IMR-90 (cell line): ENCODE results near the gene OGFOD3. TPM values are rescaled to one million over a fixed set of nuclear protein-coding genes. Genes with fewer than 3 reads are reported as not detected.

Experiments
- ATAC-seq: fragments of 200-7000 bp; cut with Tn5 transposase; 2 replicates; pipeline ENCODE4 v1.9.1; 2020; ENCODE audit warnings: low read depth, mild to moderate bottlenecking, moderate library complexity
- BruUV-seq: library from RNA; stranded (reverse); fragments of 400-500 nt; replicated peaks from 2 replicates; lab custom pipeline; 2021; lab: Mats Ljungman, UMichigan
- CTCF ChIA-PET: fragments of 300-600 bp; formaldehyde crosslinking; extraction: SDS; loops from one replicate; lab custom pipeline; 2021; ENCODE audit warnings: antibody characterized with exemption; lab: Yijun Ruan, JAX
- POLR2A ChIA-PET: fragments of 300-600 bp; sonication (Branson Sonifier 250); formaldehyde crosslinking; loops from one replicate; lab custom pipeline; 2022; ENCODE audit warnings: antibody characterized with exemption; ENCODE audit not compliant: unreplicated experiment; lab: Charles Lee
- DNase-seq: peaks from one replicate; pipeline ENCODE4 v3.0.0; 2013
- H2AFZ ChIP-seq: replicated peaks from 2 replicates; pipeline ENCODE3; 2013; ENCODE audit warnings: low read length, mild to moderate bottlenecking; ENCODE audit not compliant: poor library complexity
- H2AK5ac ChIP-seq: 2 replicates; pipeline ENCODE4 v1.6.1; 2013; ENCODE audit warnings: low read depth, low read length, inconsistent platforms
- H2AK9ac ChIP-seq: replicated peaks from 2 replicates; pipeline ENCODE3; 2013; ENCODE audit warnings: mild to moderate bottlenecking, low read depth, low read length, moderate library complexity; ENCODE audit not compliant: poor library complexity
- H2BK120ac ChIP-seq: 2 replicates; pipeline ENCODE4 v1.6.1; 2013; ENCODE audit warnings: low read depth, low read length, inconsistent platforms
- H2BK15ac ChIP-seq: 3 replicates; pipeline ENCODE4 v1.6.1; 2013; ENCODE audit warnings: low read depth, low read length, inconsistent platforms
- H2BK20ac ChIP-seq: 2 replicates; pipeline ENCODE4 v1.6.1; 2013; ENCODE audit warnings: low read depth, mild to moderate bottlenecking, inconsistent platforms, low read length, moderate library complexity
- H2BK5ac ChIP-seq: 2 replicates; pipeline ENCODE4 v1.6.1; 2013; ENCODE audit warnings: mild to moderate bottlenecking, low read depth, low read length, inconsistent platforms; ENCODE audit not compliant: poor library complexity, severe bottlenecking
- H3K14ac ChIP-seq: replicated peaks from 2 replicates; pipeline ENCODE4 v1.6.1; 2013; ENCODE audit warnings: low read depth, low read length, inconsistent platforms
- H3K18ac ChIP-seq: 2 replicates; pipeline ENCODE4 v1.6.1; 2013; ENCODE audit warnings: low read depth, low read length, control low read depth
- H3K23ac ChIP-seq: 2 replicates; pipeline ENCODE4 v1.6.1; 2013; ENCODE audit warnings: low read depth, low read length, inconsistent platforms
- H3K27ac ChIP-seq: 2 replicates; pipeline ENCODE4 v1.5.1; 2013; ENCODE audit warnings: mild to moderate bottlenecking, control low read depth, low read length; ENCODE audit not compliant: insufficient read depth
- H3K27me3 ChIP-seq: 2 replicates; pipeline ENCODE4 v1.6.1; 2013; ENCODE audit warnings: low read length; ENCODE audit not compliant: control insufficient read depth, insufficient read depth
- H3K36me3 ChIP-seq: 2 replicates; pipeline ENCODE4 v1.6.1; 2013; ENCODE audit warnings: low read length, mixed read lengths; ENCODE audit not compliant: control insufficient read depth, insufficient read depth
- H3K4ac ChIP-seq: 2 replicates; pipeline ENCODE4 v1.6.1; 2013; ENCODE audit warnings: low read depth, low read length, inconsistent platforms
- H3K4me1 ChIP-seq: 2 replicates; pipeline ENCODE4 v1.6.1; 2013; ENCODE audit warnings: low read length, mixed read lengths; ENCODE audit not compliant: control insufficient read depth, insufficient read depth
- H3K4me2 ChIP-seq: 2 replicates; pipeline ENCODE4 v1.6.1; 2013; ENCODE audit warnings: low read depth, mild to moderate bottlenecking, control low read depth, low read length, moderate library complexity
- H3K4me3 ChIP-seq: 2 replicates; pipeline ENCODE4 v1.5.1; 2013; ENCODE audit warnings: low read depth, mild to moderate bottlenecking, control low read depth, low read length, moderate library complexity; ENCODE audit not compliant: insufficient read depth
- H3K56ac ChIP-seq: 2 replicates; pipeline ENCODE4 v1.6.1; 2013; ENCODE audit warnings: low read length, inconsistent platforms; ENCODE audit not compliant: insufficient read depth; ENCODE audit errors: extremely low read depth
- H3K79me1 ChIP-seq, 2 experiments: 2 replicates each; pipeline ENCODE4 v1.6.1; 2013; ENCODE audit warnings: low read length in 2 of 2, inconsistent platforms in 1 of 2, low read depth in 1 of 2
- H3K9ac ChIP-seq: 2 replicates; pipeline ENCODE4 v1.6.1; 2013; ENCODE audit warnings: low read depth, low read length, control low read depth
- H3K9me1 ChIP-seq: 2 replicates; pipeline ENCODE4 v1.6.1; 2013; ENCODE audit warnings: low read length, inconsistent platforms; ENCODE audit not compliant: insufficient read depth
- H3K9me3 ChIP-seq: 2 replicates; pipeline ENCODE4 v1.6.1; 2013; ENCODE audit warnings: low read length; ENCODE audit not compliant: control insufficient read depth, insufficient read depth
- H4K20me1 ChIP-seq: 2 replicates; pipeline ENCODE4 v1.6.1; 2013; ENCODE audit warnings: low read length, inconsistent platforms; ENCODE audit not compliant: insufficient read depth
- H4K5ac ChIP-seq: 2 replicates; pipeline ENCODE4 v1.6.1; 2013; ENCODE audit warnings: mild to moderate bottlenecking, low read depth, low read length, control low read depth
- H4K8ac ChIP-seq, 2 experiments: 2 replicates each; pipeline ENCODE4 v1.6.1; 2013; ENCODE audit warnings: low read depth in 2 of 2, low read length in 2 of 2, control low read depth in 1 of 2, inconsistent platforms in 1 of 2
- H4K91ac ChIP-seq: 2 replicates; pipeline ENCODE4 v1.6.1; 2013; ENCODE audit warnings: low read depth, low read length, inconsistent platforms; ENCODE audit not compliant: insufficient read depth
- BHLHE40 ChIP-seq: fragments of 150-350 bp; IDR thresholded peaks from 2 replicates; pipeline ENCODE4 v1.6.1; 2016; ENCODE audit warnings: mild to moderate bottlenecking, low read depth, low read length
- CEBPB ChIP-seq: IDR thresholded peaks from 2 replicates; pipeline ENCODE4 v1.6.1; 2012; ENCODE audit warnings: low read depth, low read length, improper control_type of control experiment
- CHD1 ChIP-seq: IDR thresholded peaks from 2 replicates; pipeline ENCODE4 v1.6.1; 2012; ENCODE audit warnings: low read depth, low read length, improper control_type of control experiment
- CTCF ChIP-seq: conservative IDR thresholded peaks from 2 replicates; pipeline ENCODE4 v1.5.1; 2012; ENCODE audit warnings: mild to moderate bottlenecking, low read depth, low read length, improper control_type of control experiment
- ELK1 ChIP-seq: fragments of 150-350 bp; IDR thresholded peaks from 2 replicates; pipeline ENCODE4 v1.6.1; 2016; ENCODE audit warnings: low read depth, mild to moderate bottlenecking, low read length, moderate library complexity, borderline replicate concordance
- FOS ChIP-seq: fragments of 150-350 bp; IDR thresholded peaks from 2 replicates; pipeline ENCODE4 v1.6.1; 2016; ENCODE audit warnings: low read depth, low read length
- MAFK ChIP-seq: IDR thresholded peaks from 2 replicates; pipeline ENCODE4 v1.6.1; 2012; ENCODE audit warnings: low read depth, low read length, improper control_type of control experiment
- MAZ ChIP-seq: IDR thresholded peaks from 2 replicates; pipeline ENCODE4 v1.6.1; 2012; ENCODE audit warnings: low read depth, mild to moderate bottlenecking, low read length, improper control_type of control experiment, moderate library complexity, borderline replicate concordance
- MXI1 ChIP-seq: IDR thresholded peaks from 2 replicates; pipeline ENCODE4 v1.6.1; 2012; ENCODE audit warnings: low read depth, mild to moderate bottlenecking, low read length, moderate library complexity, borderline replicate concordance
- NFE2L2 ChIP-seq: fragments of 150-350 bp; IDR thresholded peaks from 2 replicates; pipeline ENCODE4 v1.6.1; 2016; ENCODE audit warnings: low read depth, mild to moderate bottlenecking, low read length
- POLR2A ChIP-seq: IDR thresholded peaks from 2 replicates; pipeline ENCODE4 v1.6.1; 2012; ENCODE audit warnings: mild to moderate bottlenecking, low read depth, low read length
- RAD21 ChIP-seq: IDR thresholded peaks from 2 replicates; pipeline ENCODE4 v1.6.1; 2012; ENCODE audit warnings: low read length, improper control_type of control experiment
- RCOR1 ChIP-seq: IDR thresholded peaks from 2 replicates; pipeline ENCODE4 v1.6.1; 2012; ENCODE audit warnings: mild to moderate bottlenecking, low read length, improper control_type of control experiment; ENCODE audit not compliant: insufficient replicate concordance
- RFX5 ChIP-seq: IDR thresholded peaks from 2 replicates; pipeline ENCODE4 v1.8.0; 2012; ENCODE audit warnings: low read depth, mild to moderate bottlenecking, low read length, moderate library complexity
- SMC3 ChIP-seq: fragments of 150-350 bp; IDR thresholded peaks from 2 replicates; pipeline ENCODE4 v1.6.1; 2016; ENCODE audit warnings: low read depth, mild to moderate bottlenecking, antibody characterized with exemption, low read length, moderate library complexity
- WGBS, 2 experiments: methylation state at CpG; one replicate each; pipeline versions ENCODE4 v1.1.5 to v1.1.7; 2013; ENCODE audit warnings: missing lambda C conversion rate in 2 of 2; ENCODE audit not compliant: insufficient read length in 1 of 2; ENCODE audit errors: extremely low coverage in 2 of 2; 5-methylcytosine and 5-hydroxymethylcytosine counted together
- dilution Hi-C: fragments of 300-500 bp; cut with HindIII; formaldehyde crosslinking; loops from one replicate; pipeline ENCODE4 v1.14.3; 2018; ENCODE audit warnings: low sequenced_read_pairs; ENCODE audit not compliant: unreplicated experiment
- in situ Hi-C: fragments of 300-500 bp; cut with MboI; formaldehyde crosslinking; loops from 3 replicates; pipeline ENCODE4 v1.14.3; 2019; ENCODE audit warnings: low sequenced_read_pairs, inconsistent platforms, mixed read lengths
- intact Hi-C: fragments of 100-400 bp; cut with micrococcal nuclease; formaldehyde crosslinking; loops from 2 replicates; pipeline ENCODE4 v1.10.0; 2022
- polyA plus RNA-seq, 3 experiments: library from polyadenylated mRNA; depleted of rRNA; stranded (reverse); fragments of >200 nt; gene quantifications; 2 replicates each; pipeline ENCODE4 v1.2.3, GENCODE V29; 2012; ENCODE audit warnings: low replicate concordance in 1 of 3
- total RNA-seq: library from RNA; depleted of rRNA; stranded (reverse); fragments of >200 nt; gene quantifications from 2 replicates; pipeline ENCODE4 v1.2.3, GENCODE V29; 2012

Gene OGFOD3
- total and polyA plus RNA-seq, 2 of the 4 experiments (the other 2 are of a cell fraction), result 25.3 to 33.4 TPM

- no peak overlapping the region for H3K14ac ChIP-seq
- DNase-seq (no peak), ATAC-seq (no peak)
- no peak overlapping the region for H2AFZ ChIP-seq
- no peak overlapping the region for H3K23ac ChIP-seq
- H2AK5ac ChIP-seq, result no peak overlapping the region
- TF ChIP-seq FOS (no peak), RCOR1 (no peak), MXI1 (no peak), MAFK (no peak), CEBPB (no peak), POLR2A (no peak), NFE2L2 (no peak), RFX5 (no peak), RAD21 (no peak), ELK1 (no peak), CHD1 (no peak), MAZ (no peak), SMC3 (no peak), BHLHE40 (no peak), CTCF (no peak)
- no peak overlapping the region for H2AK9ac ChIP-seq
- no peak overlapping the region for H3K27ac ChIP-seq
- H3K36me3 ChIP-seq, result peaks cover 2% of the 10 kb centered on the region; the same call in 1 of the 2 replicates
- ChIA-PET CTCF (no interaction called here), POLR2A (no interaction called here)
- in situ Hi-C loops (no loop called here), intact Hi-C loops (no loop called here), dilution Hi-C loops (no loop called here)
- H2BK120ac ChIP-seq, result no peak overlapping the region
- H2BK20ac ChIP-seq, result no peak overlapping the region
- H4K91ac ChIP-seq, result no peak overlapping the region
- peaks cover 4% of the 10 kb centered on the region for H3K4me1 ChIP-seq
- H4K8ac ChIP-seq, result no peak overlapping the region
- peaks cover 4% of the 10 kb centered on the region; the same call in 1 of the 2 replicates for H3K9me1 ChIP-seq
- H3K9ac ChIP-seq, result no peak overlapping the region
- no peak overlapping the region for H3K4me3 ChIP-seq
- no peaks in the 10 kb centered on the region for H3K9me3 ChIP-seq
- H3K4me2 ChIP-seq, result no peak overlapping the region
- BruUV-seq, result no TSS peak
- H3K18ac ChIP-seq, result no peak overlapping the region
- no peak overlapping the region for H3K56ac ChIP-seq
- no peak overlapping the region for H2BK15ac ChIP-seq
- H3K4ac ChIP-seq, result no peak overlapping the region
- H2BK5ac ChIP-seq, result no peak overlapping the region
- 30% methylated on average over 8 of the region's 26 CpGs; no CpG with 5 or more reads in 1 of the 2 experiments for WGBS, 2 experiments
- no peak overlapping the region for H4K5ac ChIP-seq
- H3K79me1 ChIP-seq, result no peaks in the 10 kb centered on the region
- H4K20me1 ChIP-seq, result no peaks in the 10 kb centered on the region; the same call in 1 of the 2 replicates
- peaks cover 39% of the 10 kb centered on the region for H3K27me3 ChIP-seq
Measured at GRCh38 chr17:82385559-82386254, 32.7 kb downstream of the OGFOD3 start.
